Osteoblast (primary cell): ENCODE data around the gene CTSA. TPM values are rescaled to one million over a fixed set of nuclear protein-coding genes. Genes with fewer than 3 reads are reported as not detected.

Source experiments
- DNase-seq: peaks from one replicate; pipeline ENCODE4 v3.0.0; 2011; ENCODE audit warnings: low spot score, mixed read lengths; ENCODE audit not compliant: insufficient read length; ENCODE audit errors: missing footprints
- H2AFZ ChIP-seq: 2 replicates; pipeline ENCODE4 v1.6.0; 2011; ENCODE audit warnings: mild to moderate bottlenecking, low read length
- H3K27ac ChIP-seq: 2 replicates; pipeline ENCODE4 v1.5.1; 2011; ENCODE audit warnings: mild to moderate bottlenecking, low read depth, low read length, moderate library complexity
- H3K27me3 ChIP-seq: 2 replicates; pipeline ENCODE4 v1.6.0; 2012; ENCODE audit warnings: mild to moderate bottlenecking, control low read depth, inconsistent platforms, low read length, moderate library complexity; ENCODE audit not compliant: insufficient read depth
- H3K36me3 ChIP-seq: 2 replicates; pipeline ENCODE4 v1.5.1; 2011; ENCODE audit warnings: mild to moderate bottlenecking, low read length, control low read depth, moderate library complexity; ENCODE audit not compliant: insufficient read depth
- H3K4me1 ChIP-seq: 2 replicates; pipeline ENCODE4 v1.5.1; 2011; ENCODE audit warnings: mild to moderate bottlenecking, low read length, control low read depth, moderate library complexity; ENCODE audit not compliant: insufficient read depth
- H3K4me2 ChIP-seq: 2 replicates; pipeline ENCODE4 v1.6.0; 2011; ENCODE audit warnings: mild to moderate bottlenecking, low read length; ENCODE audit not compliant: insufficient read depth
- H3K4me3 ChIP-seq: fragments of 200-600 bp; sonication (generic); 3 replicates; pipeline ENCODE4 v1.5.1; 2012; ENCODE audit warnings: mild to moderate bottlenecking, low read length, inconsistent platforms; ENCODE audit not compliant: insufficient read depth
- H3K79me2 ChIP-seq: 2 replicates; pipeline ENCODE4 v1.6.0; 2012; ENCODE audit warnings: mild to moderate bottlenecking, low read length, control low read depth, inconsistent platforms; ENCODE audit not compliant: insufficient read depth
- H3K9me3 ChIP-seq: 2 replicates; pipeline ENCODE4 v1.5.1; 2011; ENCODE audit warnings: low read depth, low read length, control low read depth
- H4K20me1 ChIP-seq: 2 replicates; pipeline ENCODE4 v1.6.0; 2012; ENCODE audit warnings: mild to moderate bottlenecking, low read length, control low read depth; ENCODE audit not compliant: insufficient read depth
- total RNA-seq: library from RNA; depleted of rRNA; stranded (reverse); fragments of >200 nt; gene quantifications from 2 replicates; pipeline ENCODE4 v1.2.3, GENCODE V29; 2012
- TF ChIP-seq, protein P1 (sequence below): IDR thresholded peaks from 2 replicates; pipeline ENCODE4 v1.5.1; 2011; ENCODE audit warnings: mild to moderate bottlenecking, low read depth, low read length, moderate library complexity; ENCODE audit errors: extremely low read depth

CTSA gene
- total RNA-seq, 1 donor: 157 TPM

DNA sequence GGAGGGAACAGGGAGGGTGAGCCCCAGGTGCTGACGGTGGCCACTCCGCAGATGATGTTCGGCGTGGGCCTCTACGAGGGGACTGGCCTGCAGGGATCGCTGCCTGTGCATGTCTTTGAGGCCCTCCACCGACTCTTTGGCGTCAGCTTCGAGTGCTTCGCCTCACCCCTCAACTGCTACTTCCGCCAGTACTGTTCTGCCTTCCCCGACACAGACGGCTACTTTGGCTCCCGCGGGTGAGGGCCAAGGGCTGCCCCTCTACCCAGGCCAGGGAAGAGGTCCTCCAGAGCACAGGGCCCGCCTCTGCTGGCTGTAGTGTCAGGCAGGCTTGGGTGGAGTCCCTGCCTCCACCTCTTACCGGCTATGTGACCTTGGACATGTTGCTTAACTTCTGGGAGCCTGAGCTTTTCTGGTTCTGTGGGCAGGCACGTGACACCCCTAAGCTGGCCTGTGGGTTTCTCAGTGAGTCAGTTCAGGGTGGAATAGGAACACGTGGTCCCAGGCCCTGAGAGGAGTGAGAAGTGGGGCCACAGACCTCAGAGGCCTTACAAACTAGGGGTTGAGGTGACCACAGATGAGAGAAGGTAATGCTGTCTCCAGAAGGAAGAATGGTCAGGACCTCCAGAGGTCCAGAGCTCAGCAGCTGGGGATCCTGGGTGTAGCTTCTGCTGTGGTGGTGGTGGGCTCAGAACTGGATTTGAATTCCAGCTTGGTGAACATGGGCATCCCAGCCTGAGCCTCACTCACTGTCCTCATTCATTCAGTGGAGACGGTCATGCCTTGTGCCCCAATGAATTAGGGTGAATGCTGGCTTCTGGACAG lies 55.2 kb downstream of the CTSA start:
- Histone ChIP-seq H3K36me3 (peaks cover 86% of the 10 kb centered on the region), H3K4me1 (peaks cover 13% of the 10 kb centered on the region), H3K4me3 (no peak overlapping the region), H2AFZ (no peak overlapping the region), H3K79me2 (no peaks in the 10 kb centered on the region), H3K27ac (peak overlapping the region; percentile 60), H4K20me1 (no peaks in the 10 kb centered on the region), H3K4me2 (no peak overlapping the region), H3K9me3 (no peaks in the 10 kb centered on the region), H3K27me3 (no peaks in the 10 kb centered on the region)
- peak; percentile 92 for DNase-seq
- TF ChIP-seq, protein P1, sequence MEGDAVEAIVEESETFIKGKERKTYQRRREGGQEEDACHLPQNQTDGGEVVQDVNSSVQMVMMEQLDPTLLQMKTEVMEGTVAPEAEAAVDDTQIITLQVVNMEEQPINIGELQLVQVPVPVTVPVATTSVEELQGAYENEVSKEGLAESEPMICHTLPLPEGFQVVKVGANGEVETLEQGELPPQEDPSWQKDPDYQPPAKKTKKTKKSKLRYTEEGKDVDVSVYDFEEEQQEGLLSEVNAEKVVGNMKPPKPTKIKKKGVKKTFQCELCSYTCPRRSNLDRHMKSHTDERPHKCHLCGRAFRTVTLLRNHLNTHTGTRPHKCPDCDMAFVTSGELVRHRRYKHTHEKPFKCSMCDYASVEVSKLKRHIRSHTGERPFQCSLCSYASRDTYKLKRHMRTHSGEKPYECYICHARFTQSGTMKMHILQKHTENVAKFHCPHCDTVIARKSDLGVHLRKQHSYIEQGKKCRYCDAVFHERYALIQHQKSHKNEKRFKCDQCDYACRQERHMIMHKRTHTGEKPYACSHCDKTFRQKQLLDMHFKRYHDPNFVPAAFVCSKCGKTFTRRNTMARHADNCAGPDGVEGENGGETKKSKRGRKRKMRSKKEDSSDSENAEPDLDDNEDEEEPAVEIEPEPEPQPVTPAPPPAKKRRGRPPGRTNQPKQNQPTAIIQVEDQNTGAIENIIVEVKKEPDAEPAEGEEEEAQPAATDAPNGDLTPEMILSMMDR: no peak

DNA sequence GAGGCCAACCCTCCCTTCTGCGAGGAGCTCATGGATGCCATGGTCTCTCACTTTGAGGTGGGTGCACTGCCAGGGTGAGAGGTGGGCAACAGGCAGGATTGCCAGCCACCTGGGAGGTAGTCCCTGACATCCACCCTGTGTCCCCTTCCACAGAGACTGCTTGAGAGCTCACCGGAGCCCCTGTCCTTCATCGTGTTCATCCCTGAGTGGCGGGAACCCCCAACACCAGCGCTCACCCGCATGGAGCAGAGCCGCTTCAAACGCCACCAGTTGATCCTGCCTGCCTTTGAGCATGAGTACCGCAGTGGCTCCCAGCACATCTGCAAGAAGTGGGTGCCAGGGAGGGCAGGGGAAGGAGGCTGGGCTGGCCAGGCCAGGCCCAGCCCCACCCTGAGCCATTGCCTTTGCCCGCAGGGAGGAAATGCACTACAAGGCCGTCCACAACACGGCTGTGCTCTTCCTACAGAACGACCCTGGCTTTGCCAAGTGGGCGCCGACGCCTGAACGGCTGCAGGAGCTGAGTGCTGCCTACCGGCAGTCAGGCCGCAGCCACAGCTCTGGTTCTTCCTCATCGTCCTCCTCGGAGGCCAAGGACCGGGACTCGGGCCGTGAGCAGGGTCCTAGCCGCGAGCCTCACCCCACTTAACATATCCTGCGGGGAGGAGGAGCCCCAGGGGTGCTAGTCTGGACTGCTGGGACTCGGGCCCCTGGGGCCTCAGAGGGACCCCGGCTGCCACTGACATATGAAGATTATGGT lies 56.2 kb downstream of the CTSA start:
- H3K27ac ChIP-seq: peak overlapping the region; percentile 60
- DNase-seq: peak; percentile 73
- H3K4me2 ChIP-seq: no peak overlapping the region
- H4K20me1 ChIP-seq: no peaks in the 10 kb centered on the region
- H3K79me2 ChIP-seq: no peaks in the 10 kb centered on the region
- H3K9me3 ChIP-seq: no peaks in the 10 kb centered on the region
- peaks cover 13% of the 10 kb centered on the region for H3K4me1 ChIP-seq
- TF ChIP-seq, protein P1: no peak
- no peaks in the 10 kb centered on the region for H3K27me3 ChIP-seq
- H2AFZ ChIP-seq: no peak overlapping the region
- no peak overlapping the region for H3K4me3 ChIP-seq
- peaks cover 91% of the 10 kb centered on the region for H3K36me3 ChIP-seq

DNA sequence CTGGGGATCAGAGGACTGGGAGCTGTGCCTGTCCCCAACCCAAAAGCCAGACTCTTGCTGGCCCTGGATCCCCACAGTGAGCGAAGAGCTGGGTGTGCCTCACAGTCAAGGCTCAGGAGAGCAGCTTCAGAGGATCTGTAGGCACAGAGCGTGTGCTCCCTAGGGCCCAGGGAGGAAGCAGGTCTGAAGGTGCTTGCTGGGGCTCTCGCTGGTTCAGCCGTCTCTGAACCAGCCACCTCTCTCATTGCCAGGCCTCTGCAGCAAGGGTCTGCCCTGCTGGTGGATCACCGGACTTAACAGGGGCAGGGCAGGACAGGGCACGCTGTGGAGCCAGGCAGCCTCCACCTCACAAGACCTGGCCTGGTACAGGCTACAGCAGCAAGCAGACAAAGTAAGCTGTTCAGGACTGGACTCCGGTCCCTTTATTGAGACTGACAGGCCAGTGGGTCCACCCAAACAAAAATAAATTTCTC lies 57.2 kb downstream of the CTSA start:
- peak; percentile 81 for DNase-seq
- Histone ChIP-seq H2AFZ (no peak overlapping the region), H4K20me1 (no peaks in the 10 kb centered on the region), H3K36me3 (peaks cover 92% of the 10 kb centered on the region), H3K4me3 (no peak overlapping the region), H3K9me3 (no peaks in the 10 kb centered on the region), H3K27me3 (no peaks in the 10 kb centered on the region), H3K4me1 (peaks cover 13% of the 10 kb centered on the region), H3K27ac (no peak overlapping the region), H3K4me2 (no peak overlapping the region), H3K79me2 (no peaks in the 10 kb centered on the region)
- TF ChIP-seq, protein P1: no peak

Other genes starting within 250 kb of the CTSA start
- not detected in 2 replicates for gene WFDC11, start 221.1 kb upstream of the CTSA start, total RNA-seq
- not detected in 2 replicates for gene WFDC13, start 189.3 kb upstream of the CTSA start, total RNA-seq
- not detected in 2 replicates for gene WFDC10B, start 186.3 kb upstream of the CTSA start, total RNA-seq
- not detected in 2 replicates for gene SPINT4, start 169.0 kb upstream of the CTSA start, total RNA-seq
- gene WFDC3, start 99.5 kb upstream of the CTSA start, total RNA-seq: not detected in 2 replicates
- 12.7 and 15.6 TPM in 2 replicates for gene DNTTIP1, start 99.4 kb upstream of the CTSA start, total RNA-seq
- gene UBE2C, start 78.7 kb upstream of the CTSA start, total RNA-seq: 2.5 and 2.7 TPM in 2 replicates
- gene TNNC2, start 64.0 kb upstream of the CTSA start, total RNA-seq: 0.29 and 0.36 TPM in 2 replicates
- gene SNX21, start 57.5 kb upstream of the CTSA start, total RNA-seq: 69.0 and 101 TPM in 2 replicates
- 29.8 and 31.8 TPM in 2 replicates for gene ACOT8, start 33.9 kb upstream of the CTSA start, total RNA-seq
- 4.7 and 5.3 TPM in 2 replicates for gene ZSWIM3, start 33.7 kb upstream of the CTSA start, total RNA-seq
- gene ZSWIM1, start 10.1 kb upstream of the CTSA start, total RNA-seq: 7.6 and 8.8 TPM in 2 replicates
- gene SPATA25, start 3.7 kb upstream of the CTSA start, total RNA-seq: 1.2 and 1.4 TPM in 2 replicates
- 4.7 and 7.1 TPM in 2 replicates for gene NEURL2, start 127 bp upstream of the CTSA start, total RNA-seq
- 15.3 and 21.7 TPM in 2 replicates for gene PLTP, start 20.8 kb downstream of the CTSA start, total RNA-seq
- 12.7 and 14.4 TPM in 2 replicates for gene PCIF1, start 43.3 kb downstream of the CTSA start, total RNA-seq
- 18.3 and 20.3 TPM in 2 replicates for gene ZNF335, start 80.9 kb downstream of the CTSA start, total RNA-seq
- gene MMP9, start 117.6 kb downstream of the CTSA start, total RNA-seq: 0.29 and 2.5 TPM in 2 replicates
- under 0.01 TPM in 2 replicates for gene SLC12A5, start 137.9 kb downstream of the CTSA start, total RNA-seq
- gene NCOA5, start 198.6 kb downstream of the CTSA start, total RNA-seq: 12.4 and 14.5 TPM in 2 replicates
- gene CD40, start 227.0 kb downstream of the CTSA start, total RNA-seq: 2.5 and 3.5 TPM in 2 replicates